Right renal cortex interstitium (tissue), 3 donors: ENCODE data around the gene PRDX2. TPM values are rescaled to one million over a fixed set of nuclear protein-coding genes. Genes with fewer than 3 reads are reported as not detected.
"Not testable (repeated sequence)": the region's sequence is repeated elsewhere in the genome, so short reads cannot be mapped to it uniquely, and the experiment has no call there.

Experiments used
- DNase-seq, 3 donors: peaks; one replicate each; pipeline ENCODE4 v3.0.0-alpha.2; 2013; ENCODE audit warnings: low read depth in 3 of 3, low spot score in 2 of 3
- polyA plus RNA-seq, 3 donors: library from polyadenylated mRNA; unstranded; fragments of 120-200 nt; gene quantifications; one replicate each; pipeline ENCODE4 v1.2.1, GENCODE V29; 2013; ENCODE audit not compliant: insufficient read length in 3 of 3

PRDX2 gene
- polyA plus RNA-seq, result 100 to 1,000 TPM; 286 to 323 (median 296) TPM

DNA sequence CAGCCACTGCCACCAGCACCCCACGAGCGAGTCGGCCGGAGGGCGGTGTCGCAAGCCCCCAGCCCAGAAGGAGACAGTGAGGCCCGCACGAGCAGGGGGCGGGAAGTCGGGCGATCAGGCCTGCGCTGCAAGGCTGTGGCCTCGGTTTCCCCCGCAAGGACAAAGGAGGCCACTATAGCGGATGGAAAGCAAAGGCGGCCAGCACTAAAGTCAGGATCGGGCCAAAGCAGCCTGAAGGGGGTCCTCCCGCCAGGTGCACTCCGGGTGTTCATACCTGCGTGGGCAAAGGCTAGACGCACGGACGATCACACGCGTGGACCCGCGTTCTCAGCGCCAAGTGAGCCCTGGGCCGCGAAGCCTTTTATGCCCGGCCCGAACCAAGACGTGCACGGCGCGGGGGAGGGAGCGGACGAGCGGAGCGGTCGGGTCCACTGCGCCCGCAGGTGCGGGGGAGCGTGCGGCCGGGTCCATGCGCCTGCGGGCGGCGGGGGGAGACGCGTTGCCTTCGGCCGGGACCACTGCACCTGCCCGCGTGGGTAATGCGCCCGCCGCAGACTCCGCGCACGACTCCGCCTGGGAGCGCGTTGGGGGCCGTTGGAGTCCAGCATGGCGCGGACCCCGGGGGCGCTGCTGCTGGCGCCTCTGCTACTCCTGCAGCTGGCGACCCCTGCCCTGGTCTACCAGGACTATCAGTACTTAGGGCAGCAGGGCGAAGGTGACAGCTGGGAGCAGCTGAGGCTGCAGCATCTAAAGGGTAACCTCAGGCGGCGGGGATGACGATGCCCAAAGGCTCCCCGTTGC is at the start of gene PRDX2, which contains the start of gene THSD8:
TSS of gene PRDX2 (minus strand) at position 335 of the 801 bp plus-strand sequence. CDS start 539 bp downstream, outside the sequence.
TSS of gene THSD8 (plus strand) at position 604 of the 801 bp plus-strand sequence. CDS start at position 607, 3 bp downstream.
- DNase-seq, result no peak

DNA sequence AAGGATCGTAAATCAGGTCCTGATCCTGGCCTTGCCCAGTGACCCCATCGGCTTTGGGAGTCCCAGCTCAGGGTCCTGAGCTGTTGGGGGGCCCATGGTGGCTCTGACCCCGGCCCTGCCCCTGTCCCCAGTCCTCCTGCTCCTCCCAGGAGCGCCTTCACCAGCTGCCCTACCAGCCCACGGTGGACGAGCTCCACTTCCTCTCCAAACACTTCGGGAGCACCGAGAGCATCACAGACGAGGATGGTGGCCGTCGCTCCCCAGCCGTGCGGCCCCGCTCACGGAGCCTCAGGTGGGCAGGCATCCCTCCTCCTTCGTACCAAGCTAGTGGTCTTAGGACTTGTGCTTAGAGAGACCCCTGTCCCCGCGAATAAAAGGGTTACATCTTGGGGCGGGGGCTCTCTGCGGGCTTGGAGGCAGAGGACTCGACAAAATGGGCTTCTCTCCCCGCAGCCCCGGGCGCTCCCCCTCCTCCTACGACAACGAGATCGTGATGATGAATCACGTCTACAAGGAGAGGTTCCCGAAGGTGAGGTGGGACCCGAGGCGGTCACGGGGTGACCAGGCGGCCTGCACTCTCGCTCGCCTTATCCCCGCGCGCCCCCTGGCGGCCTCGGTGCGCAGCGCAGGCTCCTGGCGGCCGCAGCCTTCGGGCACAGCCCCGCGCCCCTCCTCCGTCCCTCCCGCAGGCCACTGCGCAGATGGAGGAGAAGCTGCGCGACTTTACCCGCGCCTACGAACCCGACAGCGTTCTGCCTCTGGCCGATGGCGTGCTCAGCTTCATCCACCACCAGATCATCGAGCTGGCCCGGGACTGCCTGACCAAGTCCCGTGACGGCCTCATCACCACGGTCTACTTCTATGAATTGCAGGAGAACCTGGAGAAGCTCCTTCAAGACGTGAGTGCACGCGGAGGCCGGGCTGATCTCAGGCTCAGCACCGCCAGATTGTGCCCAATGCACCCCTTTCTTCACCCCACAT is 45.8 kb upstream of the PRDX2 start:
- DNase-seq, result no peak

DNA sequence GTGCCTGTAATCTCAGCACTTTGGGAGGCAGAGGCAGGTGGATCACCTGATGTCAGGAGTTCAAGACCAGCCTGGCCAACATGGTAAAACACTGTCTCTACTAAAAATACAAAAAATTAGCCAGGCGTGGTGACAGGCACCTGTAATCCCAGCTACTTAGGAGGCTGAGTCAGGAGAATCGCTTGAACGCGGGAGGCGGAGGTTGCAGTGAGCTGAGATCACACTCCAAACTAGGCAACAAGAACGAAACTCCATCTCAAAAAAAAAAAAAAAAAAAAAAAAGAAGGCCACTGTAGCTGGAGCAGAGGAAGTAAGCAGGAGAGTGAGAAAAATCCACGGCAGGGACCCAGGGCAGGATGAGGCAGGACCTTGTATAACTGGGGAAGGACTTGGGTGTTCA is 45.0 kb upstream of the PRDX2 start:
- not testable (repeated sequence) for DNase-seq

DNA sequence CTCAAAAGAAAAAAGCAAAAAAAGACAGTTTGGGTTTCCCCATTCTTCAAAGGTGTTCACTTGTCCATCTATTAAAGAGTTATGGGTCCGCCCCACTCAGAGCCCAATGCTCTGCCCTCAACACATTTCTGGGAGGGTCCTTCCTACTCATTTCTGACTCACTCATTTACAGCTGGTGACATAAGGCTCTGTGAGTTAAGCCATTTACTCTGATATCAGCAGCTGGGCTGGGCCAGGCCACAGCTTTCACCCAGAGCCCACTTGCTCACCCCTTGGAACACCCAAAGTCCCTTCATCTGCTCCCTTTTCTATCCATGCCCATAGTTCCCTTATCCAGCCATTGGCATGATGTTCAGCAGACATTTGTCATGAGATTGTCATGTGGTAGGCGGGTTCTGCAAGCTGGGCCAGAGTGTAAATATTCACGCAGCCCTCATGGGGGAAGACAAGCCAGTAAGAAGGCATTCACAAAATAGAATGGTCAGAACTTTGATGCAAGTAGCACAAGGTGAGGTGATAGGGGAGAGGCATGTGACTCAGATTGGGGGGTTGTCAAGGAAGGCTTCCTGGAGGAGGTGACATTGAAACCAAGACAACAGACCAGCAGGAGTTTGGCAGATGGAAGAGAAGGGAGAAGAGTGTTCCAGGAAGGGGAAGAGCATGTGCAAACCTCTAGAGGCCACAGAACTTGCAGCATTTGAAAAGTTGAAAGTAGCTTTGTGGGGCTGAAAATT is 42.6 kb upstream of the PRDX2 start:
- no peak for DNase-seq

DNA sequence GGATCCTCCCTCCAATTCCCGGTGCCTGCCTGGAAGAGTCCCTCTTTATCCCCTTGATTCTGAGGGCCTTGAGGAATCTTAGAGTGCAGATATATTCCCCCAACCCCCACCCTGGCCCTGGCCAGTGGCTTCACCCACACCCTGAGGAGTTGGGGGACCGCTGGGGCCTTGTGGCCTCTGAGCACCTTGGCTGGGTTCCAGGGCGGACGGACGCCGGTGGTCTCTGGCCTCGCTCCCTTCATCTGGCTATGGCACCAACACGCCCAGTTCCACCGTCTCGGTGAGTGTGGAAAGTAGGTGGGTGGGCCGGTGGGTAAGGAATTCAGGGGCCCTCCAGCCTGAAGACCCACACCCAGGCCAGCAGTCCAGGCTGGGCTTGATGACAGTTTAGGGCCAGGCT is 41.7 kb upstream of the PRDX2 start:
- no peak for DNase-seq

DNA sequence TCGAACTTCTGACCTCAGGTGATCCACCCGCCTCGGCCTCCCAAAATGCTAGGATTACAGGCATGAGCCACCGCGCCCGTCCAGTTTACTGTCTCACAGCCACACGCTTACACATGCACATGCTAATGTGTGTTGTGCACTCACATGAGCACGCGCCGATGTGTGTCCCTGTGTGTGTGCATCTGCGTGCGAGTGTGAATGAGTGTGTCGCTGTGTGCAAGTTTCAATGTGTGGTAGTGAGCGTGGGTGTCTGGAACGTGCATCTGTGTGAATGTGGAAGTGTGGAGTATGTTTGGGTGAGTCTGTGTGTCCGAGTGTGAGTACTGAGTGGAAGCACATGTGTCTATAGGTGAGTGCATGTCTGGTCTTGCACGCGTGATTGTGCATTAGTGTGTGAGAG is 40.9 kb upstream of the PRDX2 start:
- DNase-seq, result no peak

DNA sequence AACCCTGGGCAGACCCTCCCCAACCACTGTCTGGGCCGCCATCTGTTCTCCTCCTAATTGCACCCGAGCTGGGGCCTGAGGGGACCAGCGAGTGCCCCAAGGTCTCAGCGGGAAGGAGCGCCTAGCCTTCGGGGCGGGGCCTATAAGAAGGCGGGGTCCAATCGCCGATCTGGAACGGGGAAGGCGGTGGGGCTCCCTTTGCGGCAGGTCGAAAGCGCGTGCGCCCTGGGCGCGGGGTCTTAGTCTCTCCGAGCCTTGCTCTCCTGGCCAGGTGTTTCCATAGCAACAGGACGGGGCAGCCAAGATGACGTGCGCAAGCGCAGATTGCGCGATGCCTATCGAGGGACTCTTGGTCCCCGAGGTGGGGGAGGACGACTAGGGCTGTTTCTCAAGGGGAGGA is 39.5 kb upstream of the PRDX2 start:
- no peak for DNase-seq

DNA sequence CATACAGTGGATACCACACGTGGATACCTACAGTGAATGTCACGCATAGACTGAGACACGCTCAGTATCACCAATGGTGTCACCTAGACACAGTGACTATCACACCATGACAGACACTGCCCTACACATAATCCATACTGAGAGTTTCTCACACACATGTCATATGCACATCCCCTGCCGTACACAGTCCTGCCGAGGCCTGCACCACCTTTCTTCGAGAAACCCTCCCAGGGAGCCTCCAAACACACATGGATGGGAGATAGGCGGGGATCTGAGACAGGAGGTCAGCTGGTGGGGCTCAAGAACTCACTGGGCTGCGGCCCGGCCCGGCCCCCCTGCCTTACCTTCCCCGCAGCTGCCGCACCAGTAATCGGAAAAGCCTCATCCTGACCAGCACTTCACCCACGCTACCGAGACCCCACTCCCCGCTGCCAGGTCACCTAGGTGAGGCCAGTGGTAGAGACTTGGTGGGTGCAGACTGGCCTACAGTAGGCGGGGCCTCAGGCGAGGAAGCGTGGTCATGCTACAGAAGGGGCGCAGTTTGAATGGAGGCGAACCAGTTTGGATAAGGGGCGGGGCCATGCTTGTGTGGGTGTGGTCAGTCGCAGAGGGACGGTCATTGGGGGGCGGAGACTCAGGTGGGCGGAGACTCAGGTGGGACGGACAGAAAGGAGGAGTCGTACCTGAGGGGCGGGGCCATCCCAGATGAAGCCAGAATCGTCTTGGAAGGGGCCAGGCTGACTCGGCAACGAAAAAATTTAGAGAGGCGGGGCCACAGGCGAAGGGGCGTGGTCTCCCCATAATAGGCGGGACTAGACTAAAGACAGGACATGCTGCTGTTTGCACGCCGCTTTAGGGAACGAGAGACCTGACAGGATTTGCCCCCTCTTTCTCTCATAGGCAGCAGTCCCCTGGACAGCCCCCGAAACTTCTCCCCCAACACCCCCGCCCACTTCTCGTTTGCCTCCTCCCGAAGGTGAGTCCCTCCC is 38.8 kb upstream of the PRDX2 start:
- no peak for DNase-seq

DNA sequence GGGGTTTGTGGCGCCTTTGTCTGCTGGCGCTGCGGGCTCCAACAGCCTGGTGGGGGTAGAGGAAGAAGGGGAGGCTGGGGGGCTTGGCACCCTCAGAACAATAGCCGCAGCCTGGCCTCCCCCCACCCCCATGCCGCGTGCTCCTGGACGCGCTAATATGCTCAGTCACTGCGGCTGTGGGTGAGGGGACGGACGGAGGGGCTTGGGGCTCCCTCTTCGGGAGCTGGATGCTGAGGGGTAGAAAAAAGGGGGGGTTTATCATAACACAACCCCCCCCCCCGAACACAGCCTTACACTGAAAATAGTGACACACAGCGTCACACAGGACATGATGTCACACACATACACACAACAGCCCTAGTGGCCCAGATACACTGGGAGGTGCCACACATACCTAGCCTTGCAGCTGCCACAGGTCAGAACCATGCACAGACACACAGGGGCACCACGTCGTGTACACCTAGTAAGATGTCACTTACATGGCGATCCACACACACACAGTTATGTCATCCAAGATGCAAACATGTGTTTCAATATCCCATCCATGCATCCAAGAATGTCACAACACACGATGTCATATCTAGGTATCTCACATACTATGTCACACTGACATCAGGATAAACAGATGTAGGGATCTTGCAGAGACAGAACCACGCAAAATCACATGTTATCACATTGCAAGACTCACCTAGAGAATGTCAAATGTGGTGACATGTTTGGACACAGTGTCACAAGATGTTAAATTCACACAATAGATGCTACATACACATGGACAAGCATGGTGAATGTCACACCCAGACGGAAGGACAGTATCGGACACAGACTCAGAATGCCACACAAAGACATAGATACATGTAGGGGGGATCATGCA is 37.5 kb upstream of the PRDX2 start:
- DNase-seq, result no peak

DNA sequence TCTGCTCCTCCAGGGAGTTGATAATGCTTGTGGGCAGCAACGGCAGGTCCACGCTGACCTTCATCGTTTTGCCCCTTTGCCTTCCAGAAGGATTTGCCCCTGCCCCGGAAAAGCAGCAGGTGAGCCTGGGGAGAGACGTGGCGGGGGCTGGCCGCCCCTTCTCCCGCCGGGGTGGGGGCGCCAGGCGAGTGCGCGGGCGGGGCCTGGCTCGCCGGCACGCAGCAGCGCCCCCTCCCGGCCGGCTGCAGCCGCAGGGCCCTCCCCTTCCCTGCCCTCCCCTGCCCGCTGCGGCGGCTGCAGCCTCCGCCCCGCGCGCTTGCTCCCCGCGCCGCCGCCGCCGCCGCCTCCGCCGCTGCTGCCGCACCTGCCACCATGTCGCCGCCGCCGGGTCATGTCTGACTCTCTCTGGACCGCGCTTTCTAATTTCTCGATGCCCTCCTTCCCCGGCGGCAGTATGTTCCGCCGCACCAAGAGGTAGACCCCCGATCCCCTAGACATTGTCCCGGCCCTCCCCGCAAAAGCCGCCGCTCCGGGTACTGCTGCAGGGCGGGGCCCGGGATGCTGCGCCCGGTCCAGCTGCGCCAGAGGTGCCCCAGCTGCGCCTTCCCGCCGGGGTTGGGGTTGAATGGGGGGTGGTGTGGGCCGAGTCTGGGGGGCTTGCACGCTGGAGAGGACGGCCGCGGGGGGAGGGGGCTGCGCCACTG is 36.7 kb upstream of the PRDX2 start, which contains the start of gene MAST1:
TSS of gene MAST1 (plus strand) at position 334 of the 704 bp plus-strand sequence. CDS start at position 392, 58 bp downstream.
- DNase-seq, result no peak

DNA sequence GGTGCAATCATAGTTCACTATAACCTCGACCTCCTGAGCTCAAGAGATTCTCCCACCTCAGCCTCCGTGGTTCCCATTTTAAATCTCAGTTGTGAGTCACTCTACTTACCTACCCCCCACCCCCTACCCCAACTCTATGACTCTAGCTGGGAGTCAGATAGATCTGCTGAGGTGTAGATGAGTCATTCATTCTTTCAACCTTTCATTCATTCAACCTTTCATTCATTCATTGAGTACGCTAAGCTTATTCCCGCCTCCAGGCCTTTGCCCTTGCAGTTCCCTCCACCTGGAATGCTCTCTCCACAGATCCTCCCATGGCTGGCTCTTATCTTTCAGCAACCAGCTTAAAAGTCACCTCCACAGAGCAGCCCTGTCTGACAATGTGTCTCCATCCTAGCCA is 35.6 kb upstream of the PRDX2 start:
- DNase-seq, result no peak

DNA sequence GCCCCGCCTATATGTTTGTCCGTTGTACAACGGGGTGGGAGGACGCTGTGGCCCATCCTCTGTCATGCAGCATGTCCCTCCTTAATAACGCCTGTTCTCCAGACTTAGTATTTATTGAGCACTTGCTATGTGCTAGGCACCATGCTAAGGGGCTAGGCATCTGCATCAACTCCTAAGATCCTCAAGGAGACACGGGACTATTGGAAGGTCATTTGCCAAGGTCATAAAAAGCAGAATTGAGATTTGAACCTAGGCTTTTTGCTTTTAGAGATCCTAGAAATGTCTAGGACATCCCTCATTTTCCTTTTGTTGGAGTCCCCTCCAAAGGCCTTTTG is 34.9 kb upstream of the PRDX2 start:
- DNase-seq, result no peak

DNA sequence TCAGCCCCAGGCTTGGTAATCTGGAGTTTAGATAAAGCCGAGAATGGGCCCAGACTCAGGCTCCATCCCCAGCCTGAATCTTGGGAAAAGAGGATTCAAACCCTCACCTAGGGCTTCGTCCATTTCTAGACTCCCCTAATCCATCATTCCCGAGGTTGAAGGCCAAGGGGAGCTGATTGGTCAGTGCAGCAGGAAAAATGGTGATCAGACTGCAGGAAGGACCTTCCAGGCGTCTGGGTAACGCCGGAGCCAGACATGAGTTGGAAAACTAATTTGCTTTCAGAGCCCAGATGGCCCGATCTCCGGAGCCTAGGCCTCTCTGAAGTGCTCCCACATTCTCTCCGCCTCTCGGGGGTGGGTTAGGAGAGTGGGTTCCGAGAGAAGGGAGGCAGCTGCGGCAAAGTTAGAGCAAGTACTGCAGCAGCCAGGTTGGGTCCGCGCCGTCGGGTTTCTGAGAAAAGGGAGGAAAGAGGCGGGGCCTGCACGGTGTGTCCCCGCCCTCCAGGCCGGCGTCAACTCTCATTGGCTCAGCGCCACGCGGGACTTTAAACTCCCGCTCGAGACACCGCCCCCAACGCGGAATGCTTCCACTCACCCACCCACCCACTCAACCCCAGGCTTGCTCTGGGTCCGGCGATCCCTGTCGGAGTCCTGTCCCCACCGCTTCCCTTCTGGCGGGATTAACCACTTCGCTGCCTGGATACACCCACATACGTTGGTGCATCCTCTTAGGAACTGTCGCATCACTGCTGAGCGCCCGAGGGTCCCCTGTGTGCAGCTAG is 33.6 kb upstream of the PRDX2 start:
- DNase-seq, result no peak

DNA sequence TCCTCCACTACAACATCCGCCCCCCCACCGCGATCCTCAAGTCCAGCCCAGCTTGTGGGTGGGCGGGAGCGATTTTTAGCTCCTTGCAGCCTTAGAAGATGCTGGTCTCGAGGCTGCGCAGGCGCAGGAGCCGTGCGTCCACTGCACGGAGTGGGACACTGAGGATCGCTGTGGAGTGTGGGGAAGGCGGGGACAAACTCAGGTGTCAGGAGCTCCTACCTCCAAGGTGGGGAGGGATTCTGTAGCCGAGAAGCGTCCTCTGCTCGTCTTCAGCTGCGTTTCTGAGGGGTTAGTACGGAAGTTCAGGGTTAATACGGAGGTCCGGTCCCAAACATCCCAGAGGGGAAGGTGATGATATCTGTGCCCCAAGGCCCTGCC is 33.0 kb upstream of the PRDX2 start, which contains the start of gene RTBDN:
TSS of gene RTBDN (minus strand) at position 14 of the 378 bp plus-strand sequence. CDS start 4,600 bp downstream, outside the sequence.
- DNase-seq, result no peak

DNA sequence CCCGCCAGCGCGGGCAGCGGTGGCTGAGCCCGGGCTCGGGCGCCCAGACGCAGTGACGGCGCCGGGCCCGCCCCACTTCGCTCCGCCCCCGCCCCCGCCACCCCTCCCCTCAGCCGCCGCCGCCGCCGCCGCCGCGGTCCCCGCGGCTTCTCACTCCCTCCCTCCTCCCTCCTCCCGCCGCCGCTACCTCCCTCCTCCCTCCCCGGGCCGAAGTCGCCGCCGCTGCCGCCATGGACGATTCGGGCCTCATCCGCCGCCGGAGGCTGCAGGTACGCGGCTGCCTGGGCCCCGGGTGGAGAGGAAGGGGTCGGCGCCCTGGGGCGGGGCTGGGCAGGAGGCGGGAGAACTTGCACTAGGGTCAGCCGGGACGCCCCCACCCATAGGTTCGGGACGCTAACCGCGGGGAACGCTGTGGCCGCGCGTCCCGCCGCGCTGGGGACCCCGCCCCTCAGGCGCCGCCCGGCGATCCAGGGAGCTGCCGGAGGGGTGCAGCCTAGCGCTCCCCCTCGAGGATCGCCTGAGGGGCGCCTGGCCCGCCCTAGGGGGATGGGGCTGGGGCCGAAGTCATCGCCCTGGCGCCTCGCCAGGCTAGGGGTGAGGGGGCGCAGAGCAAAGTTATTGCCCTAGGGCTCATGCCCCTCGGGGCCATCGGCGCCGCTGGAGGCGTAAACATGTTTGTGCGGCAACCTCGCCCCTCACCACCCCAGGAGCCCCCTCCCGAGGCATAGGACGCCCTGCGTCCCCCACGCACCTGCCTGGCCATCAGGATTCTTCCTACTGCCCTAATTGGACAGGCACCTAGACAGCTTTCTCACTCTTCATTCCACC is 32.4 kb upstream of the PRDX2 start:
- no peak for DNase-seq

DNA sequence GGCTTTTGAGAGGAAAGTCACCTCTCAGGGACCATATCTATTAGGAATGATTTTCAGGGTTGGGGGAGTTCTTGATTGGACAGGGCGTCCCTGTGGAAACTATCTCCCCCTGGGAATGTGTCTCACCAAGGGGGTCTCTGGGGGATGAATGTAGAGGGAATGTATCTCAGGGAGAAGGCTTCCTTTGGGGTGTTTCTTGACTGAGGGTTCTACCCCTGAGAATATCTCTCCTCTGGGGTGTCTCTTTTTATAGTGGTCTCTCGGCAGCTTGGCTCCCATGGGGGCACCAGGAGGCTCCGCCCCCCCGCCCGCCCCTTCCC is 31.8 kb upstream of the PRDX2 start:
- no peak for DNase-seq
